IPS DF 19.7 (cell line): ENCODE measurements around the gene SLC6A8.
"Not testable (repeated sequence)": the region's sequence is repeated elsewhere in the genome, so short reads cannot be mapped to it uniquely, and the experiment has no call there.

ENCODE experiments used
- DNase-seq: peaks from one replicate; pipeline ENCODE4 v3.0.0-alpha.2; 2013; ENCODE audit warnings: low read depth, low spot score

SLC6A8 gene

DNA sequence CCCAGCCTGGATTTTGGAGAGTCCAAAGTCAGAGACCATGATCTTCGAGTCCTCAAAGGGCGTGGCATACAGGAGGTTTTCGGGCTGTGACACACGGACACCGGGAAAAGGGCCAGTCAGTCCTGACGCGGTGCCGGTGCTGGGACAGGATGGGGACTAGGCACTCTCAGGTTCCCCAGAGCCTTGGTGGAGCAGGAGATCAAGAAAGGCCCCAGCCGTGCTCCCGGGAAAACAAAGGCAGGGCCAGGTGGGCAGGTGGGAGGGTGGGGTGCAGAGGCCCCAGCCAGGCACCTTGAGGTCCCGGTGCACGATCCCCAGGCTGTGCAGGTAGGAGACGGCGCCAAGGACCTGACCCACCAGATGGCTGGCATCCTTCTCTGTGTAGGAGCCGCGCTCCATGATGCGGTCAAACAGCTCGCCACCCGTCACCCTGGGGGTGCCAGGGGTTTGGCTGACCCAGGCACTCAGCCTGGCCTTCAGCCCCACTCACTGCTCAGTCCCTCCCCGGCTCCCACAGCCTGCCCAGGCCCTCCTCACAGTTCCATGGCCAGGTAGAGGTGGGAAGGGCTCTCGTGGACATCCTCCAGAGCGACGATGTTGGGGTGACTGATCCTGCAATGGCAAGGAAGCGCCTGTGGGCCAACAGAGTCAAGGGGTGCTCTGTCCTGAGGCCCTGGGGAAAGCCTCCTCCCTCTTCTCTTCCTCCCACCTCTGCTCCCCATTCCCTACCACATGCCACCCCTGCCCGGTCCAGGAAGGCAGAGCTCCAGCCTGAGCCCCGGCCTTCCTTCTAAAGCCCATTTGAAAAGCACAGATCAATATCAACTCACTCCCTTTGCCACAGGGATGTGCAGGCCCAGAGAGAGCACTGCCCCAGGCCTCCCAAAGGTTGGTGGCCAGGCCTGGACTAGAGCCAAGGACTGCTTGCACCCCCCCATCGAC, 15.9 kb upstream of the SLC6A8 start:
- DNase-seq: no peak

DNA sequence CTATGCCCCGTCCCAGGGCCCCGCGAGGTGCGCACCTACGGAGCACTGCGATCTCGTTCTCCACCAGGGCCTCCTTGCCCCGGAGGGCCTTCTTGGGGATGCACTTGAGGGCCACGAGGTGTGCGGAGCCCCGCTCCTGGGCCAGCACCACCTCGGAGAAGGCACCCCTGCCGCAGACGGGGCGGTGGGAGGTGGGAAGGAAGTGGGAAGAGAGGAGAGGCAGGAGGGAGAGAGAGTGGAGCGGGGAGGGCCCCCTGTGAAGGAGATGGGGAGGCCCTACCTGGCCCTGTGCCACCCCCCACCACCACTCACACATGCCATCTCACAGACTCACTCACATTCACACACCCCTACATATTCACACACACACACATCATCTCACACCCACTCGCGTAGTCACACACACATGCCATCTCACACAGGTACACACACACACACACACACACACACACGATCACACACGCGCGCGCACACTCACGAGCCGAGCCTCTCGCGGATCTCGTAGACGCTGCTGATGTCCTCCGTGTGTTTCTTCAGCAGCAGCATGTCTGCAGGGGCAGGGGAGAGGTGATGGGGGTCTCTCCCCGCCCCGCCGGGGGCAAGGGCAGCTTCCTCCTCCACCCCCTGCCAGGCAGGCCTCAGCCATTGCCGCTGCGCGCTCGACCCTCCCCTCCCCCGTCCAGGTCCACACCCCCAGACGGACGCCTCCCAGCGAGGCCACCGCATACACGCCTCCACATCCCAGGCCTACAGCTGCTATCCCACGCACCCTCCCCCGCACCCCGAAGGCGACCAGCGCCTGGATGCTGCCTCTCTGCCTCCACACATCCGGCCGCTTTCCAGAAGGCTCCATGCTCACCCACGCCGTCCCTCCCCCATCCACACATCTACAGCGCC, 14.9 kb upstream of the SLC6A8 start:
- no peak for DNase-seq

DNA sequence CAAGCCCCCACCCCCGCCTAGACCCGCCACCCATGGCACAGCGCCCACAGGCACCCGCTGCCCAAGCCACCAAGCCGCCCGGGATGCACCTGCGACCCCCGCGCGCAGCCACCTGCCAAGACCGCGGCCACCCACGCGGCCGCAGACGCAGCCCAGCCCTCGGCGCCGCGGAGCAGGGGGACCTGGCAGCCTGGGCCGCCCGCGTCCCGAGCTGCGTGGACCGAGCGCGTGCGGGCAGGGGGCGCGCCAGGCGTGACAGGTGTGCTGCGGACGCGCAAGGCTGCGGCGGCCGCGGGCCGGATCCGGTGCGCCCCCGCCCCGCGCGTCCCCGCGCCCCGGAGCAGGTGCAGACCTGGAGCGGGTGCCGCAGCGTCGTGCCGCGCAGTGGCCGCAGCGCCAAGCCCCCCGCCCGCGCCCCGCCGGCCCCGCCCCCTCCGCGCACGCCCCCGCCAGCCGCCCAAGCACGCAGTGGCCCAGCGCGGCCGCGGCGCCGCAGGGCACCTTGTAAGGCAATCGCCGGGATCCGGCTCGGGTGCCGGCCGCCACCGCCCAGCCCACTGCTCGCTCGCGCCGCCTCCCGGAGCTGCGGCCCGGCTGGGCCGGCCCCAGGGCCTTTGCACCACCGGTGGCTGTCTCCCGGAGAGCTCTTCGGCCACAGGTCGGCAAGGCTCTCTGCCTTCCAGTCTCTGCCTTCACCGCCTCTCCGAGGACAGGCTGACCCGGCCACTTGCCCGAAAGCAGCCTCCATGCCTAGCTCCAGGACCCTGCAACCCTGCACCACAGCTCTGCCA, 14.1 kb upstream of the SLC6A8 start, which contains the start of gene PNCK:
Gene PNCK (minus strand): TSS at position 386 of the 791 bp plus-strand sequence. CDS start 737 bp downstream, outside the sequence.
- no peak for DNase-seq

DNA sequence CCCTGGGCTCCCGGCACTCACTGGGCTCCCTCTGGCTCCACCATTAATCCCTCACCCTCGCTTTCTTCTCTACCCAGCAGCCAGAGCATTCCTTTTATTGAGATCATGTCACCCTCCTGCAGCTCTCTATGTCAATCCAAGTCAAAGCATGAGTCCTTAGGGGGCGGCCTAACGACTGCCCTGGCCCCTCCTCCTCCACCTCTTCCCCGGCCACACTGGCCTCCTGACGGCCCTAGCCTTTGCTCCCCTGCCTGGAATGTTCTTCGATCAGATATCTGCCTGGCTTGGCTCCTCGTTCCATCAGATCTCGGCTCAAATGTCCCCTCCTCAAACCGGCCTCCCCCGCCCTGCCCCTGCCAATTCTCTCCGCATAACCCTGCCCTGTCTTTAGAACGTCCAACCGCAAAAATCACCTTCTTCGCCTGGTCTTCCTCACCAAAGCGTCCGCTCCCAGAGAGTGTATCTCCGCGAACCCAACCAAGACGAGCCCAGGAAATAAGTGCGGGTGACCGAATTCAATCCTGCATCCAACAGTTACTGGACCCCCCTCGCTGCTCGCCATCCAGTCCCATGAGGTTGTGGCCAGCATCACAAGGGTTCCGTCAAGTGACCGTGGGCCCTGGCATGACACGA, 13.4 kb upstream of the SLC6A8 start:
- DNase-seq: no peak

GRCh38 chrX:153681175-153681574, 6.6 kb upstream of the SLC6A8 start:
- DNase-seq: no peak

DNA sequence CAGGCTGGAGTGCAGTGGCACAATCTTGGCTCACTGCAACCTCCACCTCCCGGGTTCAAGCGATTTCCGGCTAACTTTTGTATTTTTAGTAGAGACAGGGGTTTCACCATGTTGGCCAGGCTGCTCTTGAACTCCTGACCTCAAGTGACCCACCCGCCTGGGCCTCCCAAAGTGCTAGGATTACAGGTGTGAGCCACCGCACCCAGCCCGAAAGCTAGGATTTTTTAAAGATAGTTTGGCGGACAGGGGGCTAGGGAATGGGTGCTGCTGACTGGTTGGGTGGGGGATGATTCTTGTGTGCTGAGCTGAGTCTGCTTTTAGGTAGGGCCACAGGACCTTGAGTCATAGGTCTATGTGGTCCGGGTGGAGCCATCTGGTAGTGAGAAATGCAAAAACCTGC, 4.2 kb upstream of the SLC6A8 start:
- DNase-seq: not testable (repeated sequence)

DNA sequence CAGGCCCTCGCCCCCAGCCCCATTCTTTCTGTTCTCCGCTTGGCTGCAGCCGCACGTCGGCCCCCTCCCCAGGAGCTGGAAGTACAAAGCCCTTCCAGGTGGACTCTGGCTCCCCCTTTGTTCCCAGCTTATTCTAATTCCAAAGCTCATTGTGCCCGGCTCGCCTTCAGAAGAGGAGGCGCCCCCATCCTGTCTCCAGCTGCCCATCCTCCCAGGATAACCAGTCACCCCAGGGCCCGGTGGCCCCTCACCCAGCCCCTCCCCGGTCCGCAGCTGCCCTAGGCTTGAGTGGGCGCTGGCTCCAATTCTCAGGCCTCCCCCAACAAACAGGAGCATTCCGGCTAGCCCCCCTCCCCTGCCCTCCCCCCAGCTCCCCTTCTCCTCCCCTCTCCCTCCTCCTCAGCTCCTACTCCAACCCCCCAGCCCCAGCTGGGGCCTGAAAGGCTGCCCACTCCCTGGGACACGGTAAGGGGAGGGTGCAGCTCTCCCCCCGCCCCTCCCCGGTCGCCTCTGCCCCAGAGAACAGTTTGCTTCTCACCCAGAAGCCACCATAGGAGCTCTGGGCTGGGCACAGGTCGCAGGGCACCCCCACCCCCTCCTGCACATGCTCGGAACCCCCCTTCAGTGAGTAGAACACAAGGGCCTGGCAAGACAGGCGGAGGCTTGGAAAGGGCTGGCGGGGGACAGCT, 3.1 kb upstream of the SLC6A8 start:
- no peak for DNase-seq

GRCh38 chrX:153685156-153685536, 2.6 kb upstream of the SLC6A8 start:
- DNase-seq: no peak

DNA sequence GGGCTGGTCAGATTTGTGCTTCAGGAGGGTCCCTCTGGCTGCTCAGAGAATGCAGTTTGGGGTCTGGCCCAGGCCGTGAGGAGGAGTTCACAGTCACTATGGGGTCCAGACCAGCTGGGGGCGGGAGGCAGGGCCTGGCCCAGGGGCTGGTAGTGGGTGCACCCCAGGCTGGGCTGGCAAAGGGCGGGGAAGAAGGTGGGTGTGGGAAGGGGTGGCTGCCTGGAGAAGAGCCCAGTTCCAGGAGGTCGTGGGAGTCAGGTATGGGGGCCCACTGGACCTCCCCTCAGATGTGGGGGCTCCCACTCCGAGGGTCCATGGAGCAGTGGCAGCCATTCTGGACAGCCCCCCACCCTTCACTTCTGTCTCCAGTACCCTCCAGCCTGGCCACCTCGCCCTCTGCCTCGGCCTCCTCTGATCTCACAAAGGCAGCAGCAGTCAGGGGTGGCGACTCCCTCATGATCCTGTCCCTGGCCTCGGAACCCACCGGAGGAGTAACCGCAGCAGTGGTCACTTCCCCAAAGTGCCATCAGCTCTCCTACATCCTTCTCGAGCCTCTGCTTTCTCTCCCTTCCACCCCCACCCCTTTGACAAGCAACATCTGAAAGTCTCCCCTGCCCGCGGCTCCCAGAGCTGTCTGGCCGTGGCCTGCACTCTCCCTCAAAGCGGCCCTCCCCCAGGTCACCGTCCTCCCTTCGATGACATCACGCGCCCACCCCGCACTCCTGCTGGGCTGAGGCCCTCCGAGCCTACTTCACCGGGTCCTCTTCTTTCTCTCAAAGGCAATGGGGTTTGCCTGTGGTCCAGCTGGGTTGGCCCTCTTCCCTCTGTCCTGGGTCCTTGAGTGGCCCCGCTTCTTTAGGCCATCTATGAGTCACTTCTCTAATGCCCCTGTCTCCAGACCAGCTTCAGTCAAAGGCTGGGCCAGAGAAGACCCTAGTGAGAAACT, 1.7 kb upstream of the SLC6A8 start:
- DNase-seq: no peak

DNA sequence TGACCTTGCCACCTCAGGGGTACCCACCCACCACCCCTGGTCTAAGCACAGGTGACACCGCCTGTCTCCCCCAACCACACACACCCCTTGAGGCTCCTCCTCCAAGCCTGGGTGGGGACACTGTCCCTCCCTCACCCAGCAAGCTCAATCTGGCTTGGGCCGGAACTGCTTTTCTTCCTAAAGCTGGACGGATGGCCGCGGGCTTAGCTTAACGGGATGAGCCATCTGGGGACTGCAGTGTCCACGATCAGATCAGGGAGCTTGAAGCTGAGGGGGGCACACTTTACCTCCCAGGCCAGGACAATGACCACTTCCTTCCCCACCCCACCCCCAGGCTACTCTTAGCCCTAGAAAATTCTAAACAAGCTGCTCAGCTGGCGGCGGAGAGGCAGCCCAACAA, 1.0 kb upstream of the SLC6A8 start:
- no peak for DNase-seq

GRCh38 chrX:153688071-153688470, 345 bp downstream of the SLC6A8 start:
- no peak for DNase-seq

DNA sequence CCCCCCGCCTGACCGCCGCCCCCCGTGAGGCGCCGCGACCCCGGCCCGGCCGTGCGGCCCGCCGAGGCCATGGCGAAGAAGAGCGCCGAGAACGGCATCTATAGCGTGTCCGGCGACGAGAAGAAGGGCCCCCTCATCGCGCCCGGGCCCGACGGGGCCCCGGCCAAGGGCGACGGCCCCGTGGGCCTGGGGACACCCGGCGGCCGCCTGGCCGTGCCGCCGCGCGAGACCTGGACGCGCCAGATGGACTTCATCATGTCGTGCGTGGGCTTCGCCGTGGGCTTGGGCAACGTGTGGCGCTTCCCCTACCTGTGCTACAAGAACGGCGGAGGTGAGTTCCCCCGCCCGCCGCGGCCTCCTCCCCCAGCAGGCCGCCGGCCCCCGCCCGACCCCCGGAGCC, 780 bp downstream of the SLC6A8 start:
- no peak for DNase-seq

- no peak for DNase-seq
These were observed 1.3 kb downstream of the SLC6A8 start for GRCh38 chrX:153688911-153689590.

- DNase-seq: no peak
These were observed 2.1 kb downstream of the SLC6A8 start for GRCh38 chrX:153689654-153690465.

- DNase-seq: no peak
These were observed 2.7 kb downstream of the SLC6A8 start for GRCh38 chrX:153690466-153690865.

- DNase-seq: not testable (repeated sequence)
These were observed 3.5 kb downstream of the SLC6A8 start for GRCh38 chrX:153691032-153691827.

- DNase-seq: no peak
These were observed 4.3 kb downstream of the SLC6A8 start for GRCh38 chrX:153692003-153692402.
